Esophagus muscularis mucosa (tissue), 3 donors: Measurements from ENCODE around the gene CDH22.

Experiments used
- CTCF ChIP-seq, 3 experiments: fragments of 200-600 bp in 2 of 3; fragments of 450-650 bp in 1 of 3; sonication (generic) in 2 of 3; IDR thresholded peaks; one replicate each; pipeline ENCODE4 v1.5.1; 2017 to 2019; ENCODE audit warnings: antibody characterized with exemption in 3 of 3, mild to moderate bottlenecking in 2 of 3, moderate library complexity in 1 of 3
- POLR2A ChIP-seq: fragments of 450-650 bp; IDR thresholded peaks from one replicate; pipeline ENCODE4 v1.6.1; 2017; ENCODE audit warnings: antibody characterized with exemption, moderate library complexity, mild to moderate bottlenecking, low read depth

- TF ChIP-seq CTCF (IDR thresholded peaks at IDR 0.05) = no peak
- no peak for TF ChIP-seq POLR2A
Measured at GRCh38 chr20:46202766-46203509, 105.4 kb downstream of the CDH22 start.
